IgD-negative memory B cell (primary cell): ENCODE measurements around the gene CCNI2. TPM values are rescaled to one million over a fixed set of nuclear protein-coding genes. Genes with fewer than 3 reads are reported as not detected.
A peak's percentile ranks its signal among the peaks of the same experiment; 100 is the strongest.
"Not testable (repeated sequence)": the region's sequence is repeated elsewhere in the genome, so short reads cannot be mapped to it uniquely, and the experiment has no call there.

Experiments
- H3K27ac Mint-ChIP-seq, 3 donors: one replicate each; pipeline ENCODE4 v1.8.0; 2020 to 2022; ENCODE audit warnings: mild to moderate bottlenecking in 3 of 3, mixed read lengths in 3 of 3, moderate library complexity in 1 of 3
- H3K27me3 Mint-ChIP-seq: one replicate; pipeline ENCODE4 v1.8.0; 2021; ENCODE audit warnings: mixed read lengths
- H3K36me3 Mint-ChIP-seq: one replicate; pipeline ENCODE4 v1.8.0; 2020; ENCODE audit warnings: mild to moderate bottlenecking, mixed read lengths
- H3K4me1 Mint-ChIP-seq, 3 donors: one replicate each; pipeline ENCODE4 v1.8.0; 2020 to 2022; ENCODE audit warnings: mixed read lengths in 3 of 3, mild to moderate bottlenecking in 1 of 3
- H3K4me3 Mint-ChIP-seq, 4 donors: one replicate each; pipeline ENCODE4 v1.8.0; 2020 to 2022; ENCODE audit warnings: mild to moderate bottlenecking in 4 of 4, mixed read lengths in 4 of 4, moderate library complexity in 3 of 4
- H3K9me3 Mint-ChIP-seq, 3 donors: one replicate each; pipeline ENCODE4 v1.8.0; 2020 to 2021; ENCODE audit warnings: mixed read lengths in 3 of 3, mild to moderate bottlenecking in 1 of 3
- polyA plus RNA-seq: library from polyadenylated mRNA; unstranded; fragments of 300-500 nt; fragmentation: Illumina TruSeq; gene quantifications from one replicate; pipeline ENCODE4 v1.2.3, GENCODE V29; 2021

Gene CCNI2
- polyA plus RNA-seq, 1 donor from 2014 or later = 0.51 TPM

GRCh38 chr5:132800545-132800944, 53.3 kb downstream of the CCNI2 start:
- Mint-ChIP-seq H3K4me3 (no peak overlapping the region), H3K36me3 (no peaks in the 10 kb centered on the region), H3K27me3 (peaks cover 17% of the 10 kb centered on the region), H3K4me1 (peaks cover 3 to 7% (median 7%) of the 10 kb centered on the region in 3 donors), H3K9me3 (no peaks in the 10 kb centered on the region), H3K27ac (no peak overlapping the region)

GRCh38 chr5:132802044-132802684, 54.9 kb downstream of the CCNI2 start:
- Mint-ChIP-seq H3K4me3 (no peak overlapping the region), H3K36me3 (no peaks in the 10 kb centered on the region), H3K4me1 (peaks cover 3 to 7% (median 7%) of the 10 kb centered on the region in 3 donors), H3K27ac (peak overlapping the region in 1 of 3 donors; percentile 56), H3K27me3 (peaks cover 12% of the 10 kb centered on the region), H3K9me3 (no peaks in the 10 kb centered on the region)

- H3K27me3 Mint-ChIP-seq = peaks cover 14% of the 10 kb centered on the region
- not testable (repeated sequence) for H3K9me3 Mint-ChIP-seq, H3K4me1 Mint-ChIP-seq, H3K4me3 Mint-ChIP-seq, H3K27ac Mint-ChIP-seq, H3K36me3 Mint-ChIP-seq
These were observed 55.5 kb downstream of the CCNI2 start for GRCh38 chr5:132802685-132803066.

Other genes with a start within 250 kb of the CCNI2 start
- gene IL5, start 203.9 kb upstream of the CCNI2 start, polyA plus RNA-seq = not detected
- 33.4 TPM for gene RAD50, start 190.4 kb upstream of the CCNI2 start, polyA plus RNA-seq
- not detected for gene IL13, start 89.3 kb upstream of the CCNI2 start, polyA plus RNA-seq
- not detected for gene IL4, start 73.4 kb upstream of the CCNI2 start, polyA plus RNA-seq
- 11.1 TPM for gene KIF3A, start 9.9 kb upstream of the CCNI2 start, polyA plus RNA-seq
- gene SEPTIN8, start 29.8 kb downstream of the CCNI2 start, polyA plus RNA-seq = 1.1 TPM
- gene SOWAHA, start 65.9 kb downstream of the CCNI2 start, polyA plus RNA-seq = not detected
- gene SHROOM1, start 83.2 kb downstream of the CCNI2 start, polyA plus RNA-seq = 0.70 TPM
- not detected for gene GDF9, start 119.0 kb downstream of the CCNI2 start, polyA plus RNA-seq
- 552 TPM for gene UQCRQ, start 119.2 kb downstream of the CCNI2 start, polyA plus RNA-seq
- gene LEAP2, start 126.2 kb downstream of the CCNI2 start, polyA plus RNA-seq = 1.4 TPM
- 28.5 TPM for gene AFF4, start 216.2 kb downstream of the CCNI2 start, polyA plus RNA-seq